H9 (cell line): ENCODE measurements around the gene SSBP2. TPM values are rescaled to one million over a fixed set of nuclear protein-coding genes. Genes with fewer than 3 reads are reported as not detected.
A peak's percentile ranks its signal among the peaks of the same experiment; 100 is the strongest.

Experiments used
- DNase-seq: peaks from one replicate; pipeline ENCODE4 v3.0.0-alpha.2; 2017
- H2AFZ ChIP-seq: one replicate; pipeline ENCODE4 v1.6.1; 2013; ENCODE audit warnings: mild to moderate bottlenecking, low read length, control low read depth, moderate library complexity
- H2AK5ac ChIP-seq: 2 replicates; pipeline ENCODE4 v1.6.1; 2013; ENCODE audit warnings: low read length, control low read depth, mixed read lengths; ENCODE audit not compliant: insufficient read length
- H2BK120ac ChIP-seq: one replicate; pipeline ENCODE4 v1.6.1; 2013; ENCODE audit warnings: low read depth, mild to moderate bottlenecking, low read length, control low read depth, inconsistent platforms; ENCODE audit not compliant: poor library complexity, severe bottlenecking
- H2BK12ac ChIP-seq: 2 replicates; pipeline ENCODE4 v1.6.1; 2013; ENCODE audit warnings: low read length, control low read depth, mixed read lengths, low read depth; ENCODE audit not compliant: insufficient read length
- H2BK15ac ChIP-seq: 2 replicates; pipeline ENCODE4 v1.6.1; 2013; ENCODE audit warnings: low read depth, low read length, control low read depth
- H2BK20ac ChIP-seq: one replicate; pipeline ENCODE4 v1.6.1; 2013; ENCODE audit warnings: low read depth, mild to moderate bottlenecking, low read length, control low read depth, inconsistent platforms; ENCODE audit not compliant: poor library complexity, severe bottlenecking
- H2BK5ac ChIP-seq: 2 replicates; pipeline ENCODE4 v1.6.1; 2013; ENCODE audit warnings: low read length, control low read depth, mixed read lengths; ENCODE audit not compliant: insufficient read length
- H3K14ac ChIP-seq: 2 replicates; pipeline ENCODE4 v1.6.1; 2013; ENCODE audit warnings: low read length, control low read depth; ENCODE audit not compliant: insufficient read depth
- H3K18ac ChIP-seq: 2 replicates; pipeline ENCODE4 v1.6.1; 2013; ENCODE audit warnings: low read depth, mild to moderate bottlenecking, mixed read lengths, low read length, control low read depth; ENCODE audit not compliant: insufficient read length
- H3K23ac ChIP-seq: 2 replicates; pipeline ENCODE4 v1.6.1; 2013; ENCODE audit warnings: low read length, control low read depth, mixed read lengths, low read depth; ENCODE audit not compliant: insufficient read length
- H3K23me2 ChIP-seq: 2 replicates; pipeline ENCODE4 v1.6.1; 2013; ENCODE audit warnings: low read depth, mild to moderate bottlenecking, mixed read lengths, low read length, control low read depth; ENCODE audit not compliant: insufficient read length, poor library complexity, severe bottlenecking
- H3K27ac ChIP-seq: 2 replicates; pipeline ENCODE4 v1.5.1; 2013; ENCODE audit warnings: low read length, control low read depth, mixed read lengths, low read depth; ENCODE audit not compliant: insufficient read length
- H3K27me3 ChIP-seq: 2 replicates; pipeline ENCODE4 v1.6.1; 2013; ENCODE audit warnings: low read length, control low read depth, inconsistent platforms; ENCODE audit not compliant: insufficient read depth
- H3K4ac ChIP-seq: 2 replicates; pipeline ENCODE4 v1.6.1; 2013; ENCODE audit warnings: low read depth, mild to moderate bottlenecking, control low read depth, inconsistent platforms, low read length, moderate library complexity
- H3K4me1 ChIP-seq: 2 replicates; pipeline ENCODE4 v1.6.1; 2013; ENCODE audit warnings: low read length, control low read depth, inconsistent platforms; ENCODE audit not compliant: insufficient read depth
- H3K4me2 ChIP-seq: 2 replicates; pipeline ENCODE4 v1.6.1; 2013; ENCODE audit warnings: low read length, control low read depth, mixed read lengths; ENCODE audit not compliant: insufficient read length, insufficient read depth
- H3K56ac ChIP-seq: 2 replicates; pipeline ENCODE4 v1.6.1; 2013; ENCODE audit warnings: low read depth, mild to moderate bottlenecking, mixed read lengths, low read length, control low read depth; ENCODE audit not compliant: insufficient read length
- H3K79me1 ChIP-seq: 2 replicates; pipeline ENCODE4 v1.6.1; 2013; ENCODE audit warnings: low read depth, mild to moderate bottlenecking, moderate library complexity, low read length, control low read depth, inconsistent platforms; ENCODE audit not compliant: insufficient read depth, poor library complexity, severe bottlenecking
- H3K79me2 ChIP-seq: 2 replicates; pipeline ENCODE4 v1.6.1; 2013; ENCODE audit warnings: low read length, control low read depth, inconsistent platforms; ENCODE audit not compliant: insufficient read depth
- H3K9ac ChIP-seq: 2 replicates; pipeline ENCODE4 v1.6.1; 2013; ENCODE audit warnings: low read length, control low read depth, mixed read lengths; ENCODE audit not compliant: insufficient read length; ENCODE audit errors: extremely low read depth
- H3K9me3 ChIP-seq: one replicate; pipeline ENCODE4 v1.6.1; 2013; ENCODE audit warnings: low read depth, low read length, inconsistent platforms; ENCODE audit not compliant: control insufficient read depth
- H3T11ph ChIP-seq: one replicate; pipeline ENCODE4 v1.6.1; 2013; ENCODE audit warnings: mild to moderate bottlenecking, low read length, control low read depth, inconsistent platforms
- H4K20me1 ChIP-seq: one replicate; pipeline ENCODE4 v1.6.1; 2013; ENCODE audit not compliant: control insufficient read depth, insufficient read length, insufficient read depth
- H4K5ac ChIP-seq: 2 replicates; pipeline ENCODE4 v1.6.1; 2013; ENCODE audit warnings: low read depth, mild to moderate bottlenecking, mixed read lengths, low read length, control low read depth; ENCODE audit not compliant: insufficient read length
- H4K8ac ChIP-seq: replicated peaks from 2 replicates; pipeline ENCODE4 v1.6.1; 2013; ENCODE audit warnings: low read length, control low read depth, mixed read lengths, low read depth; ENCODE audit not compliant: insufficient read length
- H4K91ac ChIP-seq: 2 replicates; pipeline ENCODE4 v1.6.1; 2013; ENCODE audit warnings: low read depth, mild to moderate bottlenecking, moderate library complexity, mixed read lengths, low read length, control low read depth; ENCODE audit not compliant: insufficient read length
- H3K27ac Mint-ChIP-seq, 3 experiments: 2 replicates in 2 of 3; 3 replicates in 1 of 3; pipeline ENCODE4 v1.8.0; 2020 to 2021; ENCODE audit warnings: mixed read lengths in 3 of 3, mild to moderate bottlenecking in 1 of 3, moderate library complexity in 1 of 3
- H3K27me3 Mint-ChIP-seq: 2 replicates; pipeline ENCODE4 v1.8.0; 2021; ENCODE audit warnings: low read depth, mild to moderate bottlenecking, moderate library complexity, mixed read lengths
- H3K36me3 Mint-ChIP-seq, 3 experiments: 2 replicates in 2 of 3; 3 replicates in 1 of 3; pipeline ENCODE4 v1.8.0; 2020 to 2021; ENCODE audit warnings: low read depth in 3 of 3, mixed read lengths in 3 of 3; ENCODE audit not compliant: insufficient read depth in 1 of 3
- H3K4me1 Mint-ChIP-seq, 2 experiments: 2 replicates each; pipeline ENCODE4 v1.8.0; 2020; ENCODE audit warnings: mixed read lengths in 2 of 2
- H3K4me3 Mint-ChIP-seq, 2 experiments: 2 replicates in 1 of 2; 3 replicates in 1 of 2; pipeline ENCODE4 v1.8.0; 2020 to 2021; ENCODE audit warnings: mild to moderate bottlenecking in 2 of 2, mixed read lengths in 2 of 2, moderate library complexity in 1 of 2
- H3K9me3 Mint-ChIP-seq, 2 experiments: 2 replicates in 1 of 2; 3 replicates in 1 of 2; pipeline ENCODE4 v1.8.0; 2020; ENCODE audit warnings: mild to moderate bottlenecking in 2 of 2, mixed read lengths in 2 of 2, moderate library complexity in 1 of 2
- WGBS: extraction: QIAGEN DNeasy Blood & Tissue Kit; methylation state at CpG from one replicate; pipeline ENCODE4 v1.1.7; 2013; ENCODE audit warnings: missing lambda C conversion rate, low lambda C conversion rate, mixed read lengths; ENCODE audit not compliant: insufficient read length; ENCODE audit errors: extremely low coverage; 5-methylcytosine and 5-hydroxymethylcytosine counted together
- total RNA-seq: library from RNA; stranded (reverse); gene quantifications from 2 replicates; pipeline ENCODE4 v1.2.1, GENCODE V29; 2021
- TF ChIP-seq, protein P1 (sequence below): fragments of 200-600 bp; sonication (generic); conservative IDR thresholded peaks from 3 replicates; pipeline ENCODE4 v1.8.0; 2021; ENCODE audit warnings: antibody characterized with exemption, mild to moderate bottlenecking

The SSBP2 gene
- total RNA-seq, 1 experiment from 2014 or later = 35.6 TPM

DNA sequence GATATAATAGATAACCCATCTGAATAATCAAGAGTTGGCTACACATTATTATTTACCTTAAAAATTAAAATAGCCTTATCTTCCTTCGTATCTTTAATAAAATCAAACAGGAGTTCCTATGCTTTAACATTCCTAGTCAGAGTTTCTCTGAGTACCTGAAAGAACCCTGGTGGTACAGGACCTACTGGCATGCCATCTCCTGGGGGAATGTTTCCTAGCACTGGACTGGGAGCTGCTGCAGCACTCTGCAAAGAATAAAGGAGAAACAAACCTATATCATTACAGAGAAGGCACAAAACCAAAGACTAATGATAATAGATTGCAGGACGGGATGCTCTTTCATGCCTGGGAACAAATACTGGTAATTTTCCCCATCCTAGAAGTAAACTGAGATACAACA lies 237.4 kb downstream of the SSBP2 start:
- Mint-ChIP-seq H3K9me3 (no peaks in the 10 kb centered on the region), H3K4me3 (no peak overlapping the region), H3K27me3 (no peaks in the 10 kb centered on the region), H3K27ac (peak overlapping the region in 1 of 3 experiments; percentile 44; a peak in 1 of 7 replicates), H3K36me3 (no peaks in the 10 kb centered on the region), H3K4me1 (no peaks in the 10 kb centered on the region)
- no peak overlapping the region for H4K5ac ChIP-seq
- no peaks in the 10 kb centered on the region for H3K79me1 ChIP-seq
- H4K8ac ChIP-seq = no peak overlapping the region
- H2BK12ac ChIP-seq = no peak overlapping the region
- no peaks in the 10 kb centered on the region for H3K9me3 ChIP-seq
- no peak overlapping the region for H3K56ac ChIP-seq
- no peak overlapping the region for H2AFZ ChIP-seq
- H3T11ph ChIP-seq = no peak overlapping the region
- no peaks in the 10 kb centered on the region for H3K27me3 ChIP-seq
- no peak overlapping the region for H2BK120ac ChIP-seq
- no peak overlapping the region for H2BK20ac ChIP-seq
- no peak overlapping the region for H3K27ac ChIP-seq
- no peak overlapping the region for H3K18ac ChIP-seq
- H3K79me2 ChIP-seq = no peaks in the 10 kb centered on the region; the same call in 1 of the 2 replicates
- H2BK15ac ChIP-seq = no peak overlapping the region
- no CpG with 5 or more reads among the region's 2 CpGs for WGBS
- no peaks in the 10 kb centered on the region for H3K4me1 ChIP-seq
- H2AK5ac ChIP-seq = no peak overlapping the region
- no peak overlapping the region for H3K14ac ChIP-seq
- no peak overlapping the region for H3K23ac ChIP-seq
- H2BK5ac ChIP-seq = no peak overlapping the region
- H4K20me1 ChIP-seq = no peaks in the 10 kb centered on the region
- no peak overlapping the region for H4K91ac ChIP-seq
- TF ChIP-seq, protein P1, sequence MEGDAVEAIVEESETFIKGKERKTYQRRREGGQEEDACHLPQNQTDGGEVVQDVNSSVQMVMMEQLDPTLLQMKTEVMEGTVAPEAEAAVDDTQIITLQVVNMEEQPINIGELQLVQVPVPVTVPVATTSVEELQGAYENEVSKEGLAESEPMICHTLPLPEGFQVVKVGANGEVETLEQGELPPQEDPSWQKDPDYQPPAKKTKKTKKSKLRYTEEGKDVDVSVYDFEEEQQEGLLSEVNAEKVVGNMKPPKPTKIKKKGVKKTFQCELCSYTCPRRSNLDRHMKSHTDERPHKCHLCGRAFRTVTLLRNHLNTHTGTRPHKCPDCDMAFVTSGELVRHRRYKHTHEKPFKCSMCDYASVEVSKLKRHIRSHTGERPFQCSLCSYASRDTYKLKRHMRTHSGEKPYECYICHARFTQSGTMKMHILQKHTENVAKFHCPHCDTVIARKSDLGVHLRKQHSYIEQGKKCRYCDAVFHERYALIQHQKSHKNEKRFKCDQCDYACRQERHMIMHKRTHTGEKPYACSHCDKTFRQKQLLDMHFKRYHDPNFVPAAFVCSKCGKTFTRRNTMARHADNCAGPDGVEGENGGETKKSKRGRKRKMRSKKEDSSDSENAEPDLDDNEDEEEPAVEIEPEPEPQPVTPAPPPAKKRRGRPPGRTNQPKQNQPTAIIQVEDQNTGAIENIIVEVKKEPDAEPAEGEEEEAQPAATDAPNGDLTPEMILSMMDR = peak; percentile 25; the same call in 1 of the 3 replicates
- no peak overlapping the region for H3K4me2 ChIP-seq
- no peak overlapping the region for H3K4ac ChIP-seq
- no peak overlapping the region for H3K9ac ChIP-seq
- no peaks in the 10 kb centered on the region for H3K23me2 ChIP-seq
- no peak for DNase-seq
